ENCODE measurements around the gene AKR1B15. TPM values are rescaled to one million over a fixed set of nuclear protein-coding genes. Genes with fewer than 3 reads are reported as not detected.

The AKR1B15 gene
- total and polyA plus RNA-seq, 2 of the 4 experiments (the other 2 are of a cell fraction), result not detected

- intact Hi-C loops (cut with micrococcal nuclease), result no loop called here
- ChIA-PET CTCF (interaction anchor here (1.1 kb wide), 1 partner anchor 8 kb away, joined by 3 read pairs; no protein-coding TSS in a partner anchor), POLR2A (ENCODE audit: unreplicated experiment) (no interaction called here)
- ATAC-seq (ENCODE audit: low read depth), result no peak
- no TSS peak for BruUV-seq (replicated peaks)
- no peak overlapping the region for H2AK5ac ChIP-seq (ENCODE audit: low read depth, low read length)
- no peak overlapping the region for H3K18ac ChIP-seq (ENCODE audit: low read depth, low read length)
- no peaks in the 10 kb centered on the region for H4K20me1 ChIP-seq (ENCODE audit: insufficient read depth, low read length)
- H3K14ac ChIP-seq (replicated peaks; ENCODE audit: low read depth, low read length), result no peak overlapping the region
- H2BK20ac ChIP-seq (ENCODE audit: low read depth, low read length), result no peak overlapping the region
- no peak overlapping the region for H3K23ac ChIP-seq (ENCODE audit: low read depth, low read length)
- H3K27ac ChIP-seq (ENCODE audit: insufficient read depth, low read length), result no peak overlapping the region
- no peaks in the 10 kb centered on the region for H3K9me1 ChIP-seq (ENCODE audit: insufficient read depth, low read length)
- H2BK5ac ChIP-seq (ENCODE audit: low read depth, low read length, poor library complexity, severe bottlenecking), result no peak overlapping the region
- no peak overlapping the region for H2BK120ac ChIP-seq (ENCODE audit: low read depth, low read length)
- H4K5ac ChIP-seq (ENCODE audit: low read depth, low read length), result no peak overlapping the region
- H3K36me3 ChIP-seq (ENCODE audit: control insufficient read depth, insufficient read depth, low read length), result no peaks in the 10 kb centered on the region
- no peak overlapping the region for H3K4me2 ChIP-seq (ENCODE audit: low read depth, low read length)
- peaks cover 5% of the 10 kb centered on the region for H3K4me1 ChIP-seq (ENCODE audit: control insufficient read depth, insufficient read depth, low read length)
- no peak for DNase-seq
- H4K8ac ChIP-seq (ENCODE audit: low read depth in 2 of 2, low read length in 2 of 2), result no peak overlapping the region
- H2BK15ac ChIP-seq (ENCODE audit: low read depth, low read length), result no peak overlapping the region
- in situ Hi-C loops (cut with MboI; ENCODE audit: low sequenced_read_pairs), result no loop called here
- H2AK9ac ChIP-seq (replicated peaks; ENCODE audit: low read depth, low read length, poor library complexity), result no peak overlapping the region
- no peak overlapping the region for H3K9ac ChIP-seq (ENCODE audit: low read depth, low read length)
- H3K4ac ChIP-seq (ENCODE audit: low read depth, low read length), result no peak overlapping the region
- no peaks in the 10 kb centered on the region for H3K9me3 ChIP-seq (ENCODE audit: control insufficient read depth, insufficient read depth, low read length)
- H3K27me3 ChIP-seq (ENCODE audit: control insufficient read depth, insufficient read depth, low read length), result no peaks in the 10 kb centered on the region
- 88% methylated on average over 3 of the region's 4 CpGs; no CpG with 5 or more reads in 1 of the 2 experiments for WGBS, 2 experiments (ENCODE audit: extremely low coverage in 2 of 2, insufficient read length in 1 of 2)
- H3K4me3 ChIP-seq (ENCODE audit: insufficient read depth, low read depth, low read length), result no peak overlapping the region
- H3K56ac ChIP-seq (ENCODE audit: extremely low read depth, insufficient read depth, low read length), result no peak overlapping the region
- no peak overlapping the region for H4K91ac ChIP-seq (ENCODE audit: insufficient read depth, low read depth, low read length)
- TF ChIP-seq FOS (IDR thresholded peaks at IDR 0.05; ENCODE audit: low read depth, low read length) (no peak), CTCF (conservative IDR thresholded peaks at IDR 0.05; ENCODE audit: low read depth, low read length) (no peak), RCOR1 (IDR thresholded peaks at IDR 0.05; ENCODE audit: insufficient replicate concordance, low read length) (no peak)
- no peak overlapping the region for H2AFZ ChIP-seq (replicated peaks; ENCODE audit: low read length, poor library complexity)
- H3K79me1 ChIP-seq (ENCODE audit: low read depth in 1 of 2, low read length in 2 of 2), result no peaks in the 10 kb centered on the region
- dilution Hi-C loops (cut with HindIII; ENCODE audit: low sequenced_read_pairs, unreplicated experiment), result no loop called here
Observed at GRCh38 chr7:134505856-134506255, 43.1 kb upstream of the AKR1B15 start.
